ENCODE data around the gene GNAO1.

Gene GNAO1

DNA sequence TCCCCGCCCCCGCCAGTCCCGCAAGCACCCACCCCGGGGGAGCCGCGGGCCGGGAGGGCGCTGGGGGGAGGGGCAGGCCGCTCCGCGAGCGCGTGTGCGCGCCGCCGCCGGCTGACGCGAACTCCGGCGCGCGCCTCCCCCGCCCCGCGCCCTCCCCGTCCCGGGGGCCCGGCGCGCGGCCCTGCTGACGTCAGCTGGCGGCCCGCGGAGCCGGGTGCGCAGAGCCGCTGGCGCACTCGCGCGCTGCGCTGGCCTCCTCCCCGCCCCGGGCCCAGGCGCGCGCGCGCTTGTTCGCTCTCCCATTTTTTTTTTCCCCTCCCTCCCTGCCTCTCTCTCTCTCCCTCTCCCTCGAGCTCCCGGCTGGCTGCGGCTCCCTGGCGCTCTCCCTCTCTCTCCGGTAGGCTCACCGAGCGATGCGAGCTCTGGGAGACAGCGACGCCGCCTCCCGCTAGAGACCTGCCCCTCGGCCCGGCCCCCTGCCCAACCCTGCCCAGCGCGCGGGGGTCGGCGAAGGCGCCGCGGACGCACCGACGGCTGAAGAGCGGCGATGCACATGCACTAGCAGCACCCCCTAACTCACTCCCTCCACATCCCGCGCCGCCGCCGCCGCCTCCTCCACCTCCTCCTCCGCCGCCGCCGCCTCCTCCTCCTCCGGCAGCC is at the start of gene GNAO1:
TSS of gene GNAO1 (plus strand) at position 334 of the 660 bp plus-strand sequence. CDS start 747 bp downstream, outside the sequence.
- DNase-seq = peak; percentile 54

DNA sequence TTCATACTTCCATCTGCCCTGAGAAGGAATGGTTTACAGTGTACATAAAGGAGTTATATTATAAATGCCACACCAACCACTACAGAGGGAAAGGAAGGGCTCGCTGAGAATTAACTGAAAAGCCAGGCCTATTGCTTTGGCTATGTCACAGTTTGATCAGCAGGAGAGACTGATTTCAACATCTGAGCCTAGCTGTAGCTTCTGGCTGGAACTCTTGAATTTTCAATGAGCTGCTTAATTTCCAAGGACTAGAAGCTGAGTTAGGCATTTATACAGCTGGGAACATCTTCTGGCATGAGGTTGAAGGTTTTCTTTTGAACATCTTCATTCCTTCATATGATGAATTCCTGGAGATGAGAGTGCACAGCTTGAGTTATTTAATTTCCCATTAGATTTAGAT is 47.6 kb upstream of the GNAO1 start:
- DNase-seq = no peak

DNA sequence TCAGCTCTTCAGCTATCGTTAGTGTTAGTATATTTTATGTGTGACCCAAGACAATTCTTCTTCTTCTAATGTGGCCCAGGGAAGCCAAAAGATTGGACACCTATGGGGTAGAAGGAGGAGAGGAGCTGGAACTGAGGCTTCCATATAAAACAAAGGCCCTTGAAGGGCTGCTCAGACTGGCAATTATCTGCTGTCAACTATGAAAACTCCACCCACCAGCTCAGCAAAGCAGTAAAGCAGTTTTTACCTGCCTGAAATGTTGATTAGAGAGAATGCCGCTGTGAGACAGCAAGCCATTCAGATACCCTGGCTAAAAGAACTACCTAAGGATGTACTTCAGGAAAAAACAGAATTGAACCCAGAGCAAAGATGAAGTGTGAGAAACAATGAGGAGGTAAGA is 45.9 kb upstream of the GNAO1 start:
- DNase-seq = no peak

DNA sequence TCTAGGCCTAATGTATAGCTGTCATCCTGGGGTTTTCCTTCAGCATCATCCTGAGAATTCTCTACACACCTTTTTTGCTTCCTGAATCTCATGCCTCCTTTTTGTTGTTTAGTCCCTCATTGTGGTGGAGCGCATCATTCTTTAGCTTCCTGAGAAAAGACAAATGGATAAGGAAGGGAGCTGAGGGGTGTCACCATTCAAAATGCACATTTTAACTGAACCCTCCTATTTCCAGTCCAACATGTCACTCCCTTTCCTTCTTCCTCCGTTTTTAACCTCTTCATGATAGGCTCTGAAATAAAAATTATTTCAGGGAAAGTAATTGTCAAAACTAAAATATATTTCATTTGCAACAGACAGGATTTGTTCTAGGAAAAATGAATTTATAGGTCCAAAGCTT is 39.7 kb upstream of the GNAO1 start:
- no peak for DNase-seq

DNA sequence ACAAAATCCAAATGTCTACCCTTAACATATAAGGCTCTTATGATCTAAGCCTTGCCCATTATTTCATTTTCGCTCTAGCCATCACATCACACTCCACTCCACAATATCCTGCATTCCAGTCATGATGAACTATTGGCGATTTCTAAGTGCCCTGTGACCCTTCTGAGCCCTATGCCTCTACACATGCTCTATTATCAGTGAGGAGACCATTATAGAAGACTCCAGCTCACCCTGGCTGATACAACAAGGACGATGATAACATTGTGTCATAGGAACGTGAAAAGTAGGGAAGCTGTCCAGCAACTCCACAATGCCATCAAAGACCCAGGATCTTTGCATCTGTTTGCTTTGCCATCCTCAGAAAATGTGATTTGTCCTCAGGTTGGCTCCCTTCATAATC is 29.6 kb upstream of the GNAO1 start:
- no peak for DNase-seq

DNA sequence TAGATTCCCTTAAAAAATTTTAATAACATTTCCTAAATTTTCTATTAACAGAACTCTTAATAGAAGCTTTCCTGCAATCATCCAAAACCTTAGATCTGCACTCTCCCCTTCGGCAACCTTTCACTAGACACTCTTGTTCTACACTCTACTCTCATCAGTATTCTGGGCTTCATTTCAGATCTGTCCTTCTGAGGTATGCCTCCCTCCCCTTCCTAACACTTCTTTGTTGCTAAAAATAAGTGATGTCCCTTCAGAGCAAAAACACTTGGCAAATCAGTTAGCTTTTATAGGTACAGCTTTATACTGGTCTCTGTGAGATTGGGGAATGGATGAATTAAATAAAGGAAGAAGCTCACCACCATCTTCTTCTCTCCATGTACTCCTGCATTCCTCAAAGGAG is 28.2 kb upstream of the GNAO1 start:
- no peak for DNase-seq

DNA sequence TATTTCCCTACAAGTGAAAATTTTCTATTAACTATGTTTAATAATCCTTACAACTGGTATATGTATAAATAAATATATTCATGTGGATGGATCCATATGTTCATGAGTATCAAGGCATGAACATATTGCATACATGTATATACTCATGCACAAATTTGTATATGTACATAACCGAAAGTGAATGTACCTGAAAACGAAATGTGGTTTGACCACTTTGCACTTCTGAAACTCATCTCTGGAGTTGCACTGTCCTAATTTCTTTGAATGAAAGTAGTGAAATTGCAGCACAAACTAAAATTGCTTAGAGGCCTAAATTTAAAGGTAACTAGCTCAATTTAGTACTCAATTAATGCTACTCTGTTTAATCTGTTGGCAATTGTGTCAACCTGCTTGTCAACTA is 27.4 kb upstream of the GNAO1 start:
- DNase-seq = no peak

DNA sequence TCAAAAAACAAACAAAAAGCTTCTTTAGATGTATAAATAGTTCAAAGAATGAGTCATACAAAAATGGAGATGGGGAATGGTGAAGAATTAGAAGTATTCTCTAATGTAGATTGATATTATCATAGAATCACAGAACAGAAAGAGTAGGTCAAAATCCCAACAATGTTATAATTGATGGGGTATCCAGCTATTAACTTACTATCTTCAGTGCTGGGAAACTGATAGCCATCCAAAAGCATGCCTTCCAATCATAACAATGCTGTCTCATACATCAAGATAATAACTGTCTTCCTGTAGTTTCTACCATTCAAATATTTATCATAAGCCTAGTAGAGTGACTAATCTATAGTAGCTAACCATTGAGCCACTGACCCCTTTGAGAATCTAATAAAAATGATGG is 26.7 kb upstream of the GNAO1 start:
- DNase-seq = no peak

DNA sequence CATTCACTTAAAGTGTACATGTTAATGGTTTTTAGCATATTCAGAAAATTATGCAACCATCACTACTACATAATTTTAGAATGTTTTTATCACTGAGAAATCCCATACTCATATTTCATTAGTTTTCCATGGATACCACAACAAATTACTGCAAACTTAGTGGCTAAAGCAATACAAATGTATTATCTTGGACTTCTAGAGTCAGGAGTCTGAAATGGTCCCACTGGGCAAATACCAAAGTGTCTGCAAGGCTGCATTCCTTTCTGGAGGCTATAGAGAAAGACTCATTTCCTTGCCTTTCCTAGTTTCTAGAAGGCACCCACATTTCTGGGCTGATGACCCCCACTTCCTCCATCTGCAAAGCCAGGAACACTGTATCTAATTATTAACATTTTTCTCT is 16.9 kb upstream of the GNAO1 start:
- DNase-seq = no peak

DNA sequence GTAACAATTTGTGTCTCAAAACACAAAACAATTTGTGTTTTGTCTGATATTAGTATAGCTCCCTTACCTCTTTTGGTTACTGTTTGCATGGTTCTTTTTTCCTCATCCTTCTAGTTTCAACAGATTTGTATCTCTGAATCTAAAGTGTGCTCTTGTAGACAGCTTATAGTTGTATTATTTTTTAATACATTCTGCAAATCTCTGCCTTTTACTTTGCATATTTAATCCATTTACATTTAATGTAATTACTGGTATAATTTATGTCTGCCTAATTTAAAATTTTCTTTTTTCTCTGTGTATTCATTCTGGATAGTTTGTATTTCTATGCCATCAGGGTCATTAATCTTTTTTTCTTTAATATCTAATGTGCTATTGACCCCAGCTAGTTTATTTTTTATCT is 9.9 kb upstream of the GNAO1 start:
- DNase-seq = no peak

DNA sequence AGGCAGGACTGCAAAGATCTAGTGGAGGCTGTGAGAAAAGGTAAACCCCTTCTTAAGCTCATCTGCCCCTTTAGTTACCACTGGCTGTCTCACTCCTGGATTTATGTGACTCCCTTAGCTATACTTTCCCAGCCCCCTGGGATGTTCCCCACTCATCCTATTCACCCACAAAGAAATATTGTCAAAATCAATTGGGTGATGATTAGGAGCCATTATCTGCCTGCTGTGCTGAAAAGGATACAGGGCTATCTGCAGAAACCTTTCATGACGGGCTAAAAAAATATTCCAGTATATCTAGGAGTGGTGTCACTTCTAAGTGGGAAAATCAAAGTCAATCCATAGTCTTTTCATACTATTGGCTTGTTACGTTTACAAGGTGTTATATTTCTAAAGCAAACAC is 8.0 kb upstream of the GNAO1 start:
- no peak for DNase-seq

DNA sequence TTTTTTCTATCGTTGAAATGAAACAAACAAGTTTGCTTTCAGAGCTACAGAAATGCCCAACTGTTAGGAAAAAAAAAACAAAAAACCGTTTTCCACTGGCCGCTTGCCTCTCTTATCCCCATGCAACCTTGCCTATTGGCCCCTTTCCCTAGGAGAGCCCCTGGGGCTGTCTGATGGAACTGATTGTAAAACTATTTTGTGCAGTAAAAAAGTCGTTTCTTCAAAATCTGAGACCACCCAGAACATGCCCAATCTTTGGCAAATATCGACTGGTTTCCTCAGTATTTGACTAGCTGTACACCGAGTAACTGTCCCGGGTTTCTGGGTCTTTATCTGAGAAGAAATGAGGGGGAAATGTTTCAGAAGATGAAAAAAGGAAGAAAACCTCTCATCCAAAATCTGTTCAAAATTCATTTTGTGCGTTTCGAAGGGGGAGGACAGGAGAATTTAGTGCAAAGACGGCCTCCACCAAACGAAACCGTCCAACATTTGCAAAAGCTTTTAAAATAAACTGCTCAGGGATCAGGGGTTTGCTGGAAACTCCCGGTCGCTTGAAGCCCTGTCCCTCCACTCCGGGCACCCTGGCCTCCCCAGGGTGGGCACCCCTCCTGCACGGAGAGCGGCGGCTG is 1.1 kb upstream of the GNAO1 start:
- DNase-seq = no peak

DNA sequence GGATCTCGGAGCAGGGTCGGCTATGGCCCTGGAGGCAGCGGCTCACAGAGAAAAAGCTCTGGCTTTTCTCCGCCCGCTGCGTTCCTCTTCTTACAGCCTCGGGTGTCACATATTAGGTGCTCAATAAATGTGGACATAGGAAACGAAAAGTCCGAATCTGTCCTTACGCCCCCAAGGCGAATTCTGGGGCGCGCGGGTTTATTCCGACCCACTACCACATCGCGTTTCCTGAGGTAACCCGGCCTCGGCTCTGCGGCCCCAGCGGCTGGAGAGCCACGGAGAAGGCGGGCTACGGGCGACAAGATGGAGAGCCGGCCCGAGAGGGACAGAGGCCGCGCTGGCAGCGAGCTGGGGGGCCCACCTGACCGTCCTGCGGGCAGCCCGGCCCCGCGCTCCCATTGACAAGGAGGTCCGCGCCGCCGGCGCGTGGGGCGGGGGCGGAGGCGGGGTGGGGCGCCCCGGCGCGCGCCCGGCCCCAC is 573 bp upstream of the GNAO1 start:
- no peak for DNase-seq

DNA sequence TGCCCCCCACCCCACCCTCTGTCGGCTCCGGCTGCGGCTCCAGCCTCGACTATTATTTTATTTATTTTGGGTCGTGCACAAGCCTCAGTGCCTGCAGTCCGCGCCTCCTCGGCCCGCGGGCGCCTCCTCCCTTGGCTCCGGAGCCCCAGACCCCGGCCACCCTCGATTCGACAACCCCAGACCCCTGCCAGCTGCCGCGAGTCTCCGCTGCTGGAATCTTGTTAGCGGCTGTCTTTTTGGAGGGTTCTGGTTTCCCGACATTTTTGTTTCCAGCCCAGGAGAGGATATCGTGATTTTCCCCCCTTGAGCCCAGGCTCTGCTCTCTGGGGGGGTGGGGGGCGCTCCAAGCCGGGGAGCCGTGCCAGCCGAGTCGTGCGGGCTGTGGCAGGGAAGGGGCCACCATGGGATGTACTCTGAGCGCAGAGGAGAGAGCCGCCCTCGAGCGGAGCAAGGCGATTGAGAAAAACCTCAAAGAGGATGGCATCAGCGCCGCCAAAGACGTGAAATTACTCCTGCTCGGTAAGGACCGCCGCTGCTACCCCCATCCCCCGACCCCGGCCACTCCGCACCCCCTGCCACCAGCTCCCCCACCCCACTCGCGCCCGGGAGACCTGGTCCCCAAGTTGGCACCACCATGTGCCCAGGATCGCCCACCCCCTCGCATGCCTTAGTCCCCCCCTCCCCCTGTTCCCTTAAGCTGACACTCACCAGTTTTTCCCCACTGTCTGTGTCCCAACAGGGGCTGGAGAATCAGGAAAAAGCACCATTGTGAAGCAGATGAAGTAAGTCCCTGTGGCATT is 746 bp downstream of the GNAO1 start:
- no peak for DNase-seq

DNA sequence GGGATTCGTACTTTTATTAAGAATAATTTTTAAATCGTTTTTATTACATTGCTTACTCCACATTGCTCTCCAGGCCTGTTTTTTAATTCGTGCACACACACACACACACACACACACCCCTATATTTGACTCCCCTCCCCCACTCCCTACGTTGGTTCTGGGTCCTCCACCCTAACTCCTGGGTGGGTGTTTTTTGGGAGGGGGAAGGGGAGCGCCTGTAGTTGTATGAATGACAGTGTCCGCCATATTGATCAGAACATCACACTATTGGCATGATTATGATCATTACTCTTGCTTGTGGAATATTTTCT is 1.3 kb downstream of the GNAO1 start:
- no peak for DNase-seq

DNA sequence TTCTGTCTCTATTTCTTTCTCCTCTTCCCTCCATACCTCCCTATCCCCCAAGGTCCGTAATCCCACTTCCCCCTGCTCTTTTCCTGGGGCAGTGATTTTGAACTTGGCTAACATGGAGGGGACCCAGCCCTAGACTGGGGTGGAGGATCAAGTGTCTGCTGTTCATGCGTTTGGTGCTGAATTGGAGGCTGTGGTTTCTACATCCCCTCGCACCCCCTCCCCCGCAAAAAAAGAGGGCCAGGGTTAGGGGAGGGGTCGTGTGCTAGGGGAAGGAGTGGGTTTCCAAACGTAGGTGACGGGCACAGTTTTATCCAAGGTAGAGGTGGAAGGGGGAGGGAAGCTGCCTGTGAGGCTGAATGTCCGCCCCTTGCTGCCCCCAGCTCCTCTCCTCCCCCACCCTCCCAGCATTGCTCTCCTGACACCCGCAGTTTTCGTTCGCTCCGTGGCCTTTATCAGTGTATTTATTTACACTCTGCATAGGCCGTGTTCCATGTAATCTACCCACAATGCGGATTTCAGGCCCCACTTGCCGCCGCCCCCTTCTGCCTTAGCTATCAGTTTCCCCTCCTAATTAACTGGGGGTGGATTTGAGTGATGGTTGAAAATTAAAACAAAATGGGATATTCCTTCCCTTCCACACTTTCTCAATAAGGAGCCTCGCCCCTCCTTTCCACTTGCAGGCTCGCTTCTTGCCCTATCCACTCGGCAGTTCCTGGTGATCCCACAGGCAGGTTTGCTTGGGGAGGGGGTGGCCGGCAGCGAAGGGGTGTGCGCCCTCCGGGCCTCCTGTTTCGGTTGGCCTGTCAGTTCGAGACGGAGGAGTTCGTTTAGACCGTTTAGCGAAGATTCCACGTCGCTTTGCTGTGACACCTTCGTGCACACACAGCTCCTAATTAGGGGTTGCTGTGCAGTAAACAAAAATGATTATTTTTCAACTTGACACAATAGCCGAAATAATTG is 2.0 kb downstream of the GNAO1 start:
- DNase-seq = no peak

DNA sequence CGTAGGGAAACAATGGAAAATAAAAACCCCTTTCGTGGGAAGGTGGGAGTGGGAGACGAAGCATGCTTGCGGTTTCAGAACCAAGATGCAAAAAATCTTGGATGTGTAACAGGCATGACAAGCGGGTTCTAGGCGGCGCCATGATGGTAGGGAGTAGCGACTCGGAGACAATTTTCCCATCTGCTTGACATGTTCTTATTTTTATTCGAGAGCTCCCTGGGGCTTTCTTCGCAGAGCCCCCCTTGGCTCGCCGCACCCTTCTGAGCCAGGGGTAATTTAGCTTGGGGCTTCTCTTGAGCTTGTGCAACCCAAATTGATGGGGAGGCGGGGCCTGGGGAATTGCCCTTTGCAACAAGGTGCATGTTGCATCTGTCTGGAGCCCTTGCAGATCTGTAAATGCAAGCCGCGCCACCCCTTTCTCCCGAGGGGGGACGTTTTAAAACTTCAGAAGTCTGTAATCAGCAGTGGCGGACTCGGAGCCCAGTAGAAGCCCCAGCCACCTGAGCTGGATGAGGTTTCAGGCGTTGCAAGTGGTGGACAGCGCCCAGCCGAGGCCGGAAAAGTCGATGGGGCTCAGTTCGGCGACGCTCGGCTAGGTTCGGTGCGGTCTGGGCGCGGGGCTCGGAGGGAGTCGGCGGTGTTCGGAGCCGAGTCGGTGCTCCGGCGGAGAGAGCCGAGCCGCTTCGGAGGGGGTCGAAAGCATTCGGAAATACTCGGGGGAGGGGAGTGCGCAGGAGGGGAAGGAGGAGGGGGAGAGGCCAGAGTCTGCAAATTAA is 2.9 kb downstream of the GNAO1 start:
- peak; percentile 63 for DNase-seq

DNA sequence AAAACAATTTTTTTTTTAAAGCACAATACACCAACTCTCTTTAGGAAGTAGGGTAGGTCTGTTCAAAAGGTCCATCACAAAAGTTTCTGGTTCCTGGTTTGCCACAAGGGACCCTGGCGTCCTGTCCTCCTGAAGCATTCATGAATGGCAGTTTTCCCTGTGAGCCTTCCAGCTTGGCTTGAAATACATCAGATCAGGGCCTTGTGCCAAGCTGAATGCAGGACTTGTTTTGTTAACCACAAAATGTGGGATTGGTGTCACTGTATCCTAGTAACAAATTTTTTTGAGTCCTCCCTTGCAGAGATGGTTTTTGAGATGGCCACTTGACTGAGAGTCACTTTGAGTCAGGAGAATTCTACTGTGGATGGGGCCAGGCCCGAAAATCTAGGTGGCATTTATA is 3.9 kb downstream of the GNAO1 start:
- no peak for DNase-seq

DNA sequence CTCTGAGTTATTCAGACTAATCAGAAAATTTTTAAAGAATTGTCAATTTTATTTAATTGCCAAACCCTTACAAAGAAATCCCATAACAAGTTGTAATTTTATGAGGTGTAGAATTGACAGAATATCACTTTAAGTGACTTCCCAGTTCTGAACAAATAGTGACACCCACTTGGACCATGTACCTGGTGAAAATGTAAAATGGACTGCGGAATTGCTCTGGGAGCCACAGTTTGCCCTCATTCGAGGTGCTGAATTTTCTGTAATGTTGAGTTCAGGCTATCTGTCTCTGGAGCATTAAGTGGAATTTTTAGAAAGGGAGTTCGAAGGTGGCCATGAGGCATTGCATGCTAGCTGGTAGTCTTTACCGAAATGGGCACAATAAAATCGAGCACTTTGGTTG is 5.1 kb downstream of the GNAO1 start:
- DNase-seq = no peak

DNA sequence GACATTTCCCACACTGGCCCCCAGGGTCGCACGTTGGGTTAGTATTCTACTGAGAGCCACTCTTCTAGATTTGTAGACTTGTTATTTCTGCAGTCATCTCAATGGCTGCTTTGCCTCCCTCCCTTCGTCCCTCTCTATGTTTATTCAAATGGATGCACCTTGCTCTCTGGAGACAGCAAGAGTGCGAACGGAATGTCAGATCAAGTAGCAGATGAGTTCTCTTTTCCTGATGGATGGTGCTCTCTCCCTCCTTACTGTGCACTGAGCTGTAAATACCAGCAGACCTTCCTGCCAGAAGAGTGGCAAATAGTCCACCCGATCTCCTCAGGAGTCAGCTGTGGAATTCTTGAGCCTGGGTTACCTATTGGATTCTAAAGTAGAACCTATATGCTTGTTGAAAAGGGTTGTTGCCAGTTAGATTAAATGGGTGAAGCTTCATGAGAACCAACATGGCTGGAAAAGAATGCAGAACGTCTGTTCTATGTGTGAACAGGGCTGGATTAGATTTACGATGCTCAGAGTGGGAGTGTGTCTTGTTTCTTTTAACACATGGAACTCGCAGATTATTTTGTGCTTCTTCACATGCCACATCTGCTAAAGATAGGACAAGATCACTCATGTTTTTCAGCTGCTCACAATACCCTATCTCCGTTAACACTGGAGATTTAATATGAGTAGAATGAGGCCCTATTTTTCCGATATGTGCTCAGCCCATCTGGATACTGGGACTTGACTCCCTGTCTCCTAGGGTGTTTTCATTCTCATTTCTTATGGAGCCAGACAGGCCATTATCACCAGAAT is 6.1 kb downstream of the GNAO1 start:
- DNase-seq = no peak

DNA sequence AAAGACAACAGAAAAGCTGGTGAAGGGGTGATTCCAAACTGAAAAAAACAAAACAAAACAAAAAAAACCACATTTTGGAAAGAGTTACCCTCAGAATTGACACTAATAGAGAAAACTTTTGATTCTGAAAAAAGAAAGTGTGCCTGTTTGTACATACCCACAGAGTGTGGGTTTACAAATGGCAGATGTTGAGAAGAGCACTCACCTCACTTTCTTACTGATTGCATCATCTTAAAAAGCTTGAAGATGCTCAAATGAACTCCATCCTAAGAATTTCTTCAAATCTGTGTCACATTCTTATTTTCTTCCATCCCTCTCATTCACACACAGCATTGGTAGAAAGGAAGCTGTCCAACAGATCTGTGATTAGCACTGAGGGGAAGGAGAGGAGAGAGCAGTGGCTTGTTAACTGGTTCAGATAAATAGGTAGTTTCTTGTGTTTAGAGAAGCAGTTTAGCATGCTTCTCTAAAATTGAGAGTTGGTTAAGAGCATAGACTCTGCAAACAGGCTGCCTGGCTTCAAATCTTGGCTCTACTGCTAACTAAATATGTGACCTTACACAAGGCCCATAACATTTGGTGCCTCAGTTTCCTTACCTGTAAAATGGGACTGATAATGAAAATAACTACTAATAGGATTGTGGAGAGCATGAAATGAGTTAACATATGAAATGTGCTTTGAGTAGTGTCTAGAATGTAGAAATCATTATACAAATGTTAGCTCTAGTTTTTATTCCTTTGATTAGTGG is 6.9 kb downstream of the GNAO1 start:
- no peak for DNase-seq

Measured in fibroblast of upper back skin (primary cell).